HEK293 (cell line): Measurements from ENCODE around the gene KRT82.

ENCODE experiments used
- CTCF ChIP-seq: fragments of 450-650 bp; formaldehyde crosslinking; IDR thresholded peaks from 2 replicates; pipeline ENCODE4 v1.5.1; 2016; ENCODE audit warnings: missing biosample characterization, missing genetic modification characterization
- ZNF274 ChIP-seq, 2 experiments: fragments of 200-500 bp in 1 of 2; fragments of 450-650 bp in 1 of 2; sonication (Bioruptor generic) in 1 of 2; formaldehyde crosslinking in 1 of 2; IDR thresholded peaks; 2 replicates each; pipeline versions ENCODE4 v1.5.1 to v1.6.1; 2014 to 2016; ENCODE audit warnings: borderline replicate concordance in 1 of 2, inconsistent platforms in 1 of 2, low read length in 1 of 2, missing biosample characterization in 1 of 2, missing genetic modification characterization in 1 of 2
- ZNF449 ChIP-seq: fragments of 450-650 bp; formaldehyde crosslinking; IDR thresholded peaks from 2 replicates; pipeline ENCODE4 v1.5.1; 2017; ENCODE audit warnings: missing biosample characterization, mild to moderate bottlenecking, missing genetic modification characterization, moderate library complexity

- TF ChIP-seq CTCF (tag by site-specific recombination) = no peak
- TF ChIP-seq ZNF274 (IDR thresholded peaks at IDR 0.05; ENCODE audit: low read length) = no peak
- no peak for TF ChIP-seq ZNF274 (tag by site-specific recombination; IDR thresholded peaks at IDR 0.05; ENCODE audit: borderline replicate concordance)
- no peak for TF ChIP-seq ZNF449 (tag by site-specific recombination)
These were observed 40.4 kb upstream of the KRT82 start for GRCh38 chr12:52446367-52447045.
